ENCODE results near the gene SH3BP1.
"Not testable (repeated sequence)": the region's sequence is repeated elsewhere in the genome, so short reads cannot be mapped to it uniquely, and the experiment has no call there.

Gene SH3BP1

GRCh38 chr22:37680191-37680851 is 40.9 kb downstream of the SH3BP1 start:
- no peak for DNase-seq

DNA sequence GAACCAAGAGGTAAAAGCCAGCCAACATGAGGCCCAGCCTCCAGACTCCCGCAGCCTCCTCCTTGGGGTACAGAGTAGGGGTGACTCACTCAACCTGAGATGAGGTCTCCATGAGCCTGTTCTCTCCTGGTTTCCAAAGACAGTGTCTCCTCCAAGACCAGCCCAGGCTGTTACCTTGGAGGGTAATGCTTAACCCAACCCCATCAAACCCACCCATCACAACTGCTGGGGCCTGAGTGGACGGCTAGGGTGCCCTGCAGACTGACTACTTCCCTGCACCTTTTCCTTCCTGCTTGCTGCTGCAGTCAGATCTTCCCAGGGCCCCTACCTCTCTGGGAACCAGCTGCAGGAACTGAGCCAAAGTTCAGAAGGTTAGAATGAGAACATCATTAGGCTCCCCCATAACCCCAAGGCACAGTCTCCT is 41.5 kb downstream of the SH3BP1 start:
- no peak for DNase-seq

GRCh38 chr22:37681556-37682049 is 42.1 kb downstream of the SH3BP1 start:
- DNase-seq = peak; percentile 74

GRCh38 chr22:37684803-37685615 is 45.5 kb downstream of the SH3BP1 start:
- DNase-seq = no peak

DNA sequence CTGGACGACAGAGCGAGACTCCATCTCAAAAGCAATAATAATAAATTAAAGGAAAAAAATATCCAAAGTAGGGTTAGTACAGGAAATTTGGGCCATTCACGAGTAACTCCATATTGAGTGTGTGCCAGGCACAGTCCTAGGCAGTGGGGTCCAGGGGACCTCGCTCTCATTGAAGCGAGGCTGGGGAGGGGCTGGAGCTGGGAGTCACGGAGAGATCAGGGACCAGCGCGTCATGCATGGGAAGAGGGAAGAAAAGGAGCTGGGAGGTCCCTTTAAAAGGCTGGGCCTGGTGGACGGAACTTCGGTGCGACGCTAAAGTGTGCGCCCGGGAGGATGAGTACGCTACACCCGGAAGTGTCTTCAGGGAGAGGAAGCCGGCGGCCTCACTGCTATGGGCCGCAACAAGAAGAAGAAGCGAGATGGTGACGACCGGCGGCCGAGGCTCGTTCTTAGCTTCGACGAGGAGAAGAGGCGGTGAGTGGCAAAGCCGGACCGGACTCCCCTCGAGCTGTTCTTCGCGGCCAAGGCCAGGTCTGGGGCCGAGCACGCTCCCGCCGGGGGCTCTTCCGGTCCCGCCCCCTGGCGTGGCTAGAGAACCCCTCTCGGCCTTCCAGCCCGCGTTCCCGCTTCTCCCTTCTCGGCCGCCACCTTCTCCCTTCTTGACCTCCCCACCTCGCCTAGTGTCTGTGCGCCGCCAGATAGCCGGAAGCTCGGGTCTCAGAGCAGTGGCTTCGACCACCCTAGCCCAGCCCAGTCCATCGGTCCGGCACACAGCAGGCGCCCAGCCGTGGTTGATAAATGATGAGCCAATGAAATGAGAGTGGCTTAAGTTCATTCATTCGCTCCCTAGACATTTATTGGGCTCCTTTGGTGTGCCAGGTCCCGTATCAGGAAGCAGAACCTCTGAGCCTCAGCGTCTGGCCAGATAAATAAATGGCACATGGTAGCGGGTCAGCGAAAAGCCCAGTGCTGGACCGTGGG is 46.8 kb downstream of the SH3BP1 start, which contains the start of gene NOL12:
NOL12 (plus strand) TSS at position 342 of the 981 bp plus-strand sequence; CDS start at position 392, 50 bp downstream.
- peak; percentile 73 for DNase-seq

GRCh38 chr22:37690407-37690806 is 50.9 kb downstream of the SH3BP1 start:
- no peak for DNase-seq

DNA sequence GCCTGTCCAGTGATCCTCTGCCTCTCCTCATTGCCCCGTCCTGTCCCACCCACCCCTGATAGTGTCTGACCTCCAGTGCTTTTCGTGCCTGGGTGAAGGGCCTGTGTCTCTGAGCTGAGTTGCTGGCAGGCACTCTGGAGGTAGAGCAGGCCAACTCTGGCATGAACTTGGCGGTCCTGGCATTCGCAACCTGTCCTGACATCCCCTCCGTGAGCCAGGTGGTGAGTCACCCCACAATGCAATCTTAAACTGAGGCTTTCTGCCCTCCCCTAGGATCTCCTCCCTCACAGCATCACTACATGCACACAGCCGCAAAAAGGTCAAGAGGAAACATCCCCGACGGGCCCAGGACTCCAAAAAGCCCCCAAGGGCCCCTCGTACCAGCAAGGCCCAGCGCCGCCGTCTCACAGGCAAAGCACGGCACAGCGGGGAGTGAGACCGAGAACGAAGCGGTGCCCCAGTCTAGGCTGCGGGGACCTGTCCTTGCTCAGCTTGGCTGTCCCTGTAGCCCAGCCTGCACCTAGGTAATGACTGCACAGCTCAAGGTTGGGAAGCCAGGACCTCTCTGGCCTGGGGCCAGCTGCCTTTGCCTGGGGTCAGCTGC is 51.5 kb downstream of the SH3BP1 start:
- no peak for DNase-seq

DNA sequence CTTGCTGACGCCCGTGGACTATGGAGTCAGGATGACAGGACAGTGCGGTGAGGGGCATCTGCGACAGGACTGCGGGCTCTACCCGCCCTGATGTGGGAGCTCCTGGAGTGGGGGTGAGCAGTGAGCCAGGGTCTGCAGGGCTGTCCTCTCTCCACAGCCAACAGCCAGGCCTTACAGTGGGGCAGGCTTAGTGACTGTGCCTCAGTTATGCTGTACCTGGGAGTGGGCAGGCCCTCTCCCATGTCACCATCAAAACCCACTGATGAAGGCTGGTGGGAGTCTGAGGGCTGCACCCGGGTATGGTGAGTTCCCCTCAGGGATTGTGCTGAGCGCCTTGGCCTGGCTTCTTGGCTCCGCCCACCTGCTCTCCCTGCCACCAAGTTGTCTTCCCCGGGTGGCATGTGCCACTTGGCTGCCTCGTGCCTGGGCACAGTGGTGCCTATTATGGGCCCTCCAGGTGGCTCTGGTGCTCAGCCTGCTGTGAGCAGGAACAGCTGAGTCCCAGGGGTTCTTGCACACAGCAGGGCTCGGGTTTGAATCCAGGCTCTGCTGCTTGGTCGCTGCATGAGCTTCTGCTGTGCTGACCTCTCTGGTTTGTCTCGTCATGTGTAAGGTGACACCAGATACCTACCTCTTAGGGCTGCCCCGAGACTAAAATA is 53.3 kb downstream of the SH3BP1 start:
- DNase-seq = no peak

GRCh38 chr22:37694131-37694530 is 54.7 kb downstream of the SH3BP1 start:
- DNase-seq = not testable (repeated sequence)

DNA sequence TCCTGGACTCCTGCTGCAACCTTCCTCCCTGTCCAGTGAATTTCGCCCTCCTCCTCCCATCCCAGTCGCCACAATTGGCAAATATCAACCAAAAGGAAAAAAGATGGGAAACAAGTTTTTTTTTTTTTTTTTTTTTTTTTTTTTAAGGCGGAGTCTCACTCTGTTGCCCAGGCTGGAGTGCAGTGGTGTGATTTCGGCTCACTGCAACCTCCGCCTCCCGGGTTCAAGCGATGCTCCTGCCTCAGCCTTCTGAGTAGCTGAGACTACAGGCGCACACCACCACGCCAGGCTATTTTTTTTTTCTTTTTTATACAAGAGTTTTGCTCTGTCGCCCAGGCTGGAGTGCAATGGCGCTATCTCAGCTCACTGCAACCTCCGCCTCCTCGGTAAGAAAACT is 56.8 kb downstream of the SH3BP1 start:
- not testable (repeated sequence) for DNase-seq

DNA sequence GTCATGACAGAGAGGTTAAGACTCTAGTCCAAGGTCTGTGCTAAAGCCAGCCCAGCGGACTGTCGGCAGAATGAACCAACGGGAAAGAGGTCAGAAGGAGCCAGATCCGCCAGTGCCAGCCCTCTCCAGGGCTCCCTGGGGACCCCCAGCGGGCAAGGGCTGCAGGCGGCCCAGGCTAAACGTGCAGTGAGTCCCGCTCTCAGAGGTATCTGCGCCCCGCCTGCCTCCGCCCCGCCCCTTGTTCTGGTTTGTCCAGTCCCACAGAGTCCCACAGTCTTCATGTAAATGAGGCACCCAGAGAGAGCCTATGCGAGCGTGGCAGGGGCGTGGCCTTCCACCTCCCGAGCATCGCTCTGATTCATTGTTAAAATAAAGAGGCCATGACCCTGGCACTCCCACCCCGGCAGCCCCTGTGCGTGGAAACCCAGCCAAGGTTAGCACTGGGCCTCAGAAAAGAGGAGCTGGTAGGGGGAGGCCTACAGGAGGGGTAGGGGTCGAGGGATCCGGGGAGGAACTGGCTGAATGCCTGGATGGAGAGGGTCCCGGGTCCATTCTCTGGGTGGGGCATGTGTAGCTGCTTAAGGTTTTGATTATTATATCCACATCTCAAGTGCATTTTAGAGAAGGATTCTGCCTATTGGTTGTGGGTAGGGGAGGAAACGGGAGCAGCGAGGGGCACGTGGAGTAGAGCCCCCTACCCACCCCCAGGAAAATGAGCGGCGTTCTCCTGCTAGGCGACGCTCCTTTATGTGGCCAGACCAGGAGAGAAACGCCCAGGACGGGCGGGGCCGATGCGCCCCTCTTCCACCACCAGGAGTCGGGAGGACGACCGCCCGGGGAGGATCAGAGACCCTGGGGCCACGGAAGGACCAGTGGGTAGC is 57.4 kb downstream of the SH3BP1 start, which contains the start of gene TRIOBP:
TRIOBP (plus strand) TSS at position 392 of the 881 bp plus-strand sequence. CDS start 4,318 bp downstream, outside the sequence.
- peak; percentile 86 for DNase-seq

DNA sequence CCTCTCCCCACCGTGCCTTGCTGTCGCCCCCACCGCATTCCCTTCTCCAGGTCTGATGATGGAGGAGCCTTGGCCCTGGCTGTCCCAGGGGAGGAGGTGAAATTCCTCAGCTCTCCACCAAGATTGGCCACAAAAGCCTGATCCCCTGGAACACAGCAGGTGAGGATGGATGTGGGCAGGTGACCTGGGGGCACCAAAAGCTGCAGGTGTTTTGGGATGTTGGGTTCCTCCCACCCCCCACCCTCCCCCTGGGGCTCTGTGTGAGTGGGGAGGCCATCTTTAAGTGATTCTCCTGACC is 58.0 kb downstream of the SH3BP1 start:
- no peak for DNase-seq

DNA sequence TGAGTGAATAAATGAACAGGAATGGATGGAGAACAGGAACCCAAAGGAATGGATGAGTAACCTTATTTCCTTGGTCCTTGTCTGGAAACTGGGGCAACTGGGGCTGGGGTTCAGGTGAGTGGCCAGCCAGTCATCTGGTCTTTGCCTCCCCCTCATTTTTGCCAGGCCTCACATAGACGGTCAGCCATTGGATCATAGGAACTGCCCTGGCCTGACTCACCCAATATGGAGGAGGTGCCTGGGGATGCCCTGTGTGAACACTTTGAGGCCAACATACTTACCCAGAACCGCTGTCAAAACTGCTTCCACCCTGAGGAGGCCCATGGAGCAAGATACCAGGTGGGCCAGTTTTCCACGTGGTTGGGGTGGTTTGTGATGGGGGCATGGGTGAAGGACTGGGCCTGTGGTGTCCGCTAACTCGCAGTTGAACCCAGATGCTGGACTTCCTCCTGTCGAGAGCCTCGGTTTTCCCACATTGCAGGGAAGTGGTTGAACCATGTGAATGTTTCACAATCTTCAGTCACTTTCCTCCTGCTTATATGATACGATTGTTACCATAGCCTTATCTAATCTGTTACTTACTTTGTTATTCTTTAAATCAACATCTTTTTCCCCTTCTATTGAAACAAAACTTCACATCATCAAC is 61.8 kb downstream of the SH3BP1 start:
- no peak for DNase-seq

- DNase-seq = no peak
Observed at GRCh38 chr22:37703906-37704305, 64.4 kb downstream of the SH3BP1 start.

DNA sequence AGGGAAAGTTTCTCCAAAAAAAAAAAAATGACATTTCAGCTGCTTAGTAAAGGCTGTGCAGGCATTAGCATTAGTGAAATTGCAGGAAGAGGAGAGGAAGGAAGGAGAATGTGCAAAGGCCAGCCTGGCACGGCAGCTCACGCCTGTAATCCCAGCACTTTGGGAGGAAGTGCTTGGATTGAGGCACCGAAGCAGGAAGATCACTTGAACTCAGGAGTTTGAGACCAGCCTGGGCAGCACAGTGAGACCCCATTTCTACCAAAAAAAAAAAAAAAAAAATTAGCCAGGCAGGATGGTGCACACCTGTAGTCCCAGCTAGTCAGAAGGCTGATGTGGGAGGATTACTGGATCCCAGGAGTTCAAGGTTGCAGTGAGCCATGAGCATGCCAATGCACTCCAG is 65.2 kb downstream of the SH3BP1 start:
- no peak for DNase-seq

DNA sequence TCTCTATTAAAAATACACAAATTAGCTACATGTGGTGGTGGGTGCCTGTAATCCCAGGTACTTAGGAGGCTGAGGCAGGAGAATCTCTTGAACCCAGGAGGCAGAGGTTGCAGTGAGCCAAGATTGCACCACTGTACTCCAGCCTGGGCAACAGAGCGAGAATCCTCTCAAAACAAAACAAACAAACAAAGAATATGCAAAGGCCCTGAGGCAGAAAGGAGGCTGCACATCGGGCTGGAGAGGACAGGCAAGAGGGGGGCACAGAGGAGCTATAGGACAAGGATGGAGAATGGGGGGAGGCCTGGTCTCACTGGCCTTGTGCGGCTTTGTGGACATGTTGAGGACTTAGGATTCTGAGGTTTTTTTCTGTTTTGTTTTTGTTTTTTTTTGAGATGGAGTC is 65.7 kb downstream of the SH3BP1 start:
- no peak for DNase-seq
